Thoracic aorta (tissue), 2 donors: ENCODE data around the gene GNAL. TPM values are rescaled to one million over a fixed set of nuclear protein-coding genes. Genes with fewer than 3 reads are reported as not detected.
"Not testable (repeated sequence)": the region's sequence is repeated elsewhere in the genome, so short reads cannot be mapped to it uniquely, and the experiment has no call there.

Source experiments
- ATAC-seq: fragments of 150-250 bp; one replicate; pipeline ENCODE4 v1.8.0; 2017; ENCODE audit warnings: low read depth; ENCODE audit not compliant: insufficient number of reproducible peaks, low FRiP score
- DNase-seq: peaks from one replicate; pipeline ENCODE4 v3.0.0-alpha.2; 2020; ENCODE audit warnings: low spot score
- H3K27ac ChIP-seq, 2 donors: fragments of 200-600 bp; sonication (generic); 1 replicate in 1 of 2; 2 replicates in 1 of 2; pipeline ENCODE4 v1.5.1; 2016; ENCODE audit warnings: mild to moderate bottlenecking in 2 of 2, moderate library complexity in 2 of 2
- H3K27me3 ChIP-seq: fragments of 200-600 bp; sonication (generic); replicated peaks from 2 replicates; pipeline ENCODE4 v1.6.0; 2016; ENCODE audit warnings: mild to moderate bottlenecking; ENCODE audit not compliant: insufficient read depth
- H3K36me3 ChIP-seq: fragments of 200-600 bp; sonication (generic); one replicate; pipeline ENCODE4 v1.5.1; 2016
- H3K4me1 ChIP-seq, 2 donors: fragments of 200-600 bp; sonication (generic); 1 replicate in 1 of 2; 2 replicates in 1 of 2; pipeline versions ENCODE4 v1.5.1 to v1.6.0; 2016; ENCODE audit warnings: low read depth in 2 of 2, mild to moderate bottlenecking in 1 of 2; ENCODE audit not compliant: control insufficient read depth in 1 of 2
- H3K4me3 ChIP-seq: fragments of 200-600 bp; sonication (generic); 2 replicates; pipeline ENCODE4 v1.5.1; 2016; ENCODE audit warnings: mild to moderate bottlenecking
- H3K9me3 ChIP-seq: fragments of 200-600 bp; sonication (generic); 2 replicates; pipeline ENCODE4 v1.5.1; 2016
- total RNA-seq, 2 donors: library from RNA; depleted of rRNA; stranded (reverse); fragments of >200 nt; gene quantifications; one replicate each; pipeline versions ENCODE4 v1.1.0 to v1.2.3, GENCODE V29; 2016
- TF ChIP-seq, protein P1 (sequence below): fragments of 200-600 bp; sonication (generic); IDR thresholded peaks from one replicate; pipeline ENCODE4 v1.5.1; 2019; ENCODE audit warnings: antibody characterized with exemption

GNAL gene
- total RNA-seq, 2 donors from 2014 or later, result 4.2 to 20.4 TPM

DNA sequence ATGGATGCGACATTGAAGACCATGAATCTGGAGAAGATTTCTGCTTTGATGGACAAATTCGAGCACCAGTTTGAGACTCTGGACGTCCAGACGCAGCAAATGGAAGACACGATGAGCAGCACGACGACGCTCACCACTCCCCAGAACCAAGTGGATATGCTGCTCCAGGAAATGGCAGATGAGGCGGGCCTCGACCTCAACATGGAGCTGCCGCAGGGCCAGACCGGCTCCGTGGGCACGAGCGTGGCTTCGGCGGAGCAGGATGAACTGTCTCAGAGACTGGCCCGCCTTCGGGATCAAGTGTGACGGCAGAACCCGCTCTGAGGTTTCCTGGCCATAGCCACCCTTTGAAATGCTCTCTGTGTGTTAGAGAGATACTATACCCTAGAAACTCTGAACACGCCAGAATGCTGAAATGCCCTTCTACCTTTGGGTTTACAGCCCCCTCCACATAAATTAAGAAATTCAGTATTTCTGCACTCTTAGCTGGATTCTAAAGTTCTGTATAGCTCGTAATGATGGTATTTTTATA, 162.8 kb downstream of the GNAL start:
- Histone ChIP-seq H3K36me3 (no peaks in the 10 kb centered on the region), H3K27me3 (no peaks in the 10 kb centered on the region), H3K4me3 (peak overlapping the region; percentile 84), H3K27ac (peak overlapping the region; percentile 96 to 99), H3K9me3 (no peaks in the 10 kb centered on the region), H3K4me1 (peaks cover 20 to 42% of the 10 kb centered on the region in 2 donors)
- TF ChIP-seq, protein P1, sequence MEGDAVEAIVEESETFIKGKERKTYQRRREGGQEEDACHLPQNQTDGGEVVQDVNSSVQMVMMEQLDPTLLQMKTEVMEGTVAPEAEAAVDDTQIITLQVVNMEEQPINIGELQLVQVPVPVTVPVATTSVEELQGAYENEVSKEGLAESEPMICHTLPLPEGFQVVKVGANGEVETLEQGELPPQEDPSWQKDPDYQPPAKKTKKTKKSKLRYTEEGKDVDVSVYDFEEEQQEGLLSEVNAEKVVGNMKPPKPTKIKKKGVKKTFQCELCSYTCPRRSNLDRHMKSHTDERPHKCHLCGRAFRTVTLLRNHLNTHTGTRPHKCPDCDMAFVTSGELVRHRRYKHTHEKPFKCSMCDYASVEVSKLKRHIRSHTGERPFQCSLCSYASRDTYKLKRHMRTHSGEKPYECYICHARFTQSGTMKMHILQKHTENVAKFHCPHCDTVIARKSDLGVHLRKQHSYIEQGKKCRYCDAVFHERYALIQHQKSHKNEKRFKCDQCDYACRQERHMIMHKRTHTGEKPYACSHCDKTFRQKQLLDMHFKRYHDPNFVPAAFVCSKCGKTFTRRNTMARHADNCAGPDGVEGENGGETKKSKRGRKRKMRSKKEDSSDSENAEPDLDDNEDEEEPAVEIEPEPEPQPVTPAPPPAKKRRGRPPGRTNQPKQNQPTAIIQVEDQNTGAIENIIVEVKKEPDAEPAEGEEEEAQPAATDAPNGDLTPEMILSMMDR, result no peak
- ATAC-seq (no peak), DNase-seq (no peak)

DNA sequence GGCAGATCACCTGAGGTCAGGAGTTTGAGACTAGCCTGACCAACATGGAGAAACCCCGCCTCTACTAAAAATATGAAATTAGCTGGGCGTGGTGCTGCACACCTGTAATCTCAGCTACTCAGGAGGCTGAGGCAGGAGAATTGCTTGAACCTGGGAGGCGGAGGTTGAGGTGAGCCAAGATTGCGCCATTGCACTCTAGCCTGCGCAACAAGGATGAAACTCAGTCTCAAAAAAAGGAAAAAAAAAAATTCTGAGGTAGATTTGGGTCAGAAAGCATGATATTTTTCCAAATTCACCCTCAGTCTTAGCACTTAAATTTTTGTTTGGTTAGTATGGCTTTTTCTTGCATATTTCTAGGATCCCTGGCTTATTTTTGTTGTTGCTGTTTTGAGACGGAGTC, 165.5 kb downstream of the GNAL start:
- not testable (repeated sequence) for H3K36me3 ChIP-seq, H3K27ac ChIP-seq, H3K4me3 ChIP-seq, H3K27me3 ChIP-seq, DNase-seq, H3K9me3 ChIP-seq, ATAC-seq
- peaks cover 21 to 53% of the 10 kb centered on the region in 2 donors for H3K4me1 ChIP-seq

DNA sequence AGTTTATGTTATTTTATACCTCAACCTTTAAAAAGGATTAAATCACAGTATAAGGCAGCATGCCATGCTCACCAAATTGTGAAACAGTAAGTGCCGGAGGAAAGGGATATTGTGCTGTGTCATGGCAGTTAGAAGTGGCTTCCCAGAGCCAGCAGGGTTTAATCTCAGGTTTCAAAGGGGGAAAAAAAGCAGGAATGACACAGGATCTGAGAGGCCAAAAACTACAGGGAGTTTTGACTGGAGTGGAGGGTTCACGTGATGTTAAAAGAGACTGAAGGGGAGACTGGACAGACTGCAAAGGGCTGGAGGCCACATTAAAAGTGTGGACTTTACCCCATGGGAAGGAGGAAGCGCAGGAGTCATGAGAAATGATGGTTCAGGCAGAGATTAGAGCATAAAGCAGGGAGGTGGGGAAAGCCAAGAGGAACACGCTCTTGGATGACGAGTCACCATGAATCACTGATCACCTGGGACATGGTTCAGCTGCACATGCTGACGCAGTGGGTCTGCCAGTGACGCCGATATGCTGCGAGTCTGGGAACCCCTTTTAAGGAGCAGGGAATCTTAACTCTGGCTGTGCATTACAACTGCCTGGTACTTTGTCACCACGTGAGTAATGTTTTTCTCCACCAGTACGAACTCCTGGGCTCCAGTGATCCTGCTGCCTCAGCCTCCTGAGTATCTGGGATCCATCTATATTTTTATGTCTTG, 168.3 kb downstream of the GNAL start:
- H3K27ac ChIP-seq, result peak overlapping the region; percentile 74 to 77
- TF ChIP-seq, protein P1, result no peak

DNA sequence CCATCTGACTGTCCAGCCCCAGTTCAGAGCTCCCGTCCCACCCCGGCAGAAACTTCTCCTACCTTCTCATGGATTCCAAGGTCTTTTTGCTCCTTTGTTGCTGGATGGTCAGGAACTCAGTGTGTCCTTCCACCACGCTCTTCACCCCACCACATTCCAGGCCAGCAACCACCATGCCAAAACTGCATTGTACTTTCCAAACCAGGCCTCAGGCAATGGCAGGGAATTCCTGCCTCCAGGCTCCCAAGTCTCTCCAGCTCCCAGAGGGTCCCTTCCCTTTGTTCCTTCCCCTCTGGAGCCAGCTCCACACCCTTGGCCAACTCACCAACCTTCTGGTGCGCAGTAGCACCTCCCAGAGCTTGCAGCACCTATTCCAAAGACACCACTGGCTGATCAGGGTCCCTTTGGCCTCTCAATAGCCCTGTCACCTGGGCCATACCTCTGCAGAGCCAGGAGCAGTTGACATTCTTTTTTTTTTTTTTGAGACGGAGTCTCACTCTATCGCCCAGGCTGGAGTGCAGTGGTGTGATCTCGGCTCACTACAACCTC, 170.3 kb downstream of the GNAL start:
- no peak for ATAC-seq
- Histone ChIP-seq H3K9me3 (no peaks in the 10 kb centered on the region), H3K27me3 (no peaks in the 10 kb centered on the region), H3K36me3 (no peaks in the 10 kb centered on the region), H3K4me1 (peaks cover 5 to 26% of the 10 kb centered on the region in 2 donors), H3K27ac (no peak overlapping the region), H3K4me3 (no peak overlapping the region)
- no peak for DNase-seq
- TF ChIP-seq, protein P1, result no peak

More for the DNA sequence above, 168.3 kb downstream of the GNAL start:
- DNase-seq (peak; percentile 69), ATAC-seq (peak; percentile 78)
- Histone ChIP-seq H3K36me3 (no peaks in the 10 kb centered on the region), H3K4me3 (peak overlapping the region; percentile 38), H3K4me1 (peaks cover 19 to 45% of the 10 kb centered on the region in 2 donors), H3K27me3 (no peaks in the 10 kb centered on the region), H3K9me3 (no peaks in the 10 kb centered on the region)

DNA sequence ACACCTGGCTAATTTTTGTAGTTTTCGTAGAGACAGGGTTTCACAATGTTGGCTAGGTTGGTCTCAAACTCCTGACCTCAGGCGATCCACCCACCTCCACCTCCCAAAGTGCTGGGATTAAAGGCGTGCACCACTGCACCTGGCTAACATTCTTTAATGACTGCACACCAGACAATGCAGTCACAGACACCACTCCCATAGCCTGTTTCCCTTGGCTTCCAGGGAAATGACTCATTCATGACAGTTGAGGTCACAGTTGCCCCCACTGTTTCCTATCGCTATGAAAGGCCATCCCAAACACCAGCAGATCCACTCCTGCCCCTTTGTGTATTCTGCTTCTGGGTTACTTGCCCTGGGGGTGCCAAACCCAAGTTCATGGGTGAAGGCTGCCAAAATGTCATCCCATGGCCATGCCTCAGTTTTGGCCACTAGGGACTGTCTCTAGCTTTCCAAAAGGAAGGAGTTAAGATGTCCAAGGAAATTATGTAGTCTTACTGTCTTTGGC, 170.9 kb downstream of the GNAL start:
- no peak for DNase-seq
- TF ChIP-seq, protein P1, result no peak
- Histone ChIP-seq H3K27ac (no peak overlapping the region), H3K4me3 (no peak overlapping the region), H3K9me3 (no peaks in the 10 kb centered on the region), H3K4me1 (peaks cover 5 to 22% of the 10 kb centered on the region in 2 donors), H3K36me3 (no peaks in the 10 kb centered on the region), H3K27me3 (no peaks in the 10 kb centered on the region)
- ATAC-seq, result no peak
